IMR-90 (cell line): Measurements from ENCODE around the gene FALEC. TPM values are rescaled to one million over a fixed set of nuclear protein-coding genes. Genes with fewer than 3 reads are reported as not detected.
A peak's percentile ranks its signal among the peaks of the same experiment; 100 is the strongest.

Experiments used
- ATAC-seq: fragments of 200-7000 bp; cut with Tn5 transposase; 2 replicates; pipeline ENCODE4 v1.9.1; 2020; ENCODE audit warnings: low read depth, mild to moderate bottlenecking, moderate library complexity
- BruUV-seq: library from RNA; stranded (reverse); fragments of 400-500 nt; replicated peaks from 2 replicates; lab custom pipeline; 2021; lab: Mats Ljungman, UMichigan
- CTCF ChIA-PET: fragments of 300-600 bp; formaldehyde crosslinking; extraction: SDS; loops from one replicate; lab custom pipeline; 2021; ENCODE audit warnings: antibody characterized with exemption; lab: Yijun Ruan, JAX
- POLR2A ChIA-PET: fragments of 300-600 bp; sonication (Branson Sonifier 250); formaldehyde crosslinking; loops from one replicate; lab custom pipeline; 2022; ENCODE audit warnings: antibody characterized with exemption; ENCODE audit not compliant: unreplicated experiment; lab: Charles Lee
- DNase-seq: peaks from one replicate; pipeline ENCODE4 v3.0.0; 2013
- H2AFZ ChIP-seq: replicated peaks from 2 replicates; pipeline ENCODE3; 2013; ENCODE audit warnings: low read length, mild to moderate bottlenecking; ENCODE audit not compliant: poor library complexity
- H2AK5ac ChIP-seq: 2 replicates; pipeline ENCODE4 v1.6.1; 2013; ENCODE audit warnings: low read depth, low read length, inconsistent platforms
- H2AK9ac ChIP-seq: replicated peaks from 2 replicates; pipeline ENCODE3; 2013; ENCODE audit warnings: mild to moderate bottlenecking, low read depth, low read length, moderate library complexity; ENCODE audit not compliant: poor library complexity
- H2BK120ac ChIP-seq: 2 replicates; pipeline ENCODE4 v1.6.1; 2013; ENCODE audit warnings: low read depth, low read length, inconsistent platforms
- H2BK15ac ChIP-seq: 3 replicates; pipeline ENCODE4 v1.6.1; 2013; ENCODE audit warnings: low read depth, low read length, inconsistent platforms
- H2BK20ac ChIP-seq: 2 replicates; pipeline ENCODE4 v1.6.1; 2013; ENCODE audit warnings: low read depth, mild to moderate bottlenecking, inconsistent platforms, low read length, moderate library complexity
- H2BK5ac ChIP-seq: 2 replicates; pipeline ENCODE4 v1.6.1; 2013; ENCODE audit warnings: mild to moderate bottlenecking, low read depth, low read length, inconsistent platforms; ENCODE audit not compliant: poor library complexity, severe bottlenecking
- H3K14ac ChIP-seq: replicated peaks from 2 replicates; pipeline ENCODE4 v1.6.1; 2013; ENCODE audit warnings: low read depth, low read length, inconsistent platforms
- H3K18ac ChIP-seq: 2 replicates; pipeline ENCODE4 v1.6.1; 2013; ENCODE audit warnings: low read depth, low read length, control low read depth
- H3K23ac ChIP-seq: 2 replicates; pipeline ENCODE4 v1.6.1; 2013; ENCODE audit warnings: low read depth, low read length, inconsistent platforms
- H3K27ac ChIP-seq: 2 replicates; pipeline ENCODE4 v1.5.1; 2013; ENCODE audit warnings: mild to moderate bottlenecking, control low read depth, low read length; ENCODE audit not compliant: insufficient read depth
- H3K27me3 ChIP-seq: 2 replicates; pipeline ENCODE4 v1.6.1; 2013; ENCODE audit warnings: low read length; ENCODE audit not compliant: control insufficient read depth, insufficient read depth
- H3K36me3 ChIP-seq: 2 replicates; pipeline ENCODE4 v1.6.1; 2013; ENCODE audit warnings: low read length, mixed read lengths; ENCODE audit not compliant: control insufficient read depth, insufficient read depth
- H3K4ac ChIP-seq: 2 replicates; pipeline ENCODE4 v1.6.1; 2013; ENCODE audit warnings: low read depth, low read length, inconsistent platforms
- H3K4me1 ChIP-seq: 2 replicates; pipeline ENCODE4 v1.6.1; 2013; ENCODE audit warnings: low read length, mixed read lengths; ENCODE audit not compliant: control insufficient read depth, insufficient read depth
- H3K4me2 ChIP-seq: 2 replicates; pipeline ENCODE4 v1.6.1; 2013; ENCODE audit warnings: low read depth, mild to moderate bottlenecking, control low read depth, low read length, moderate library complexity
- H3K4me3 ChIP-seq: 2 replicates; pipeline ENCODE4 v1.5.1; 2013; ENCODE audit warnings: low read depth, mild to moderate bottlenecking, control low read depth, low read length, moderate library complexity; ENCODE audit not compliant: insufficient read depth
- H3K56ac ChIP-seq: 2 replicates; pipeline ENCODE4 v1.6.1; 2013; ENCODE audit warnings: low read length, inconsistent platforms; ENCODE audit not compliant: insufficient read depth; ENCODE audit errors: extremely low read depth
- H3K79me1 ChIP-seq, 2 experiments: 2 replicates each; pipeline ENCODE4 v1.6.1; 2013; ENCODE audit warnings: low read length in 2 of 2, inconsistent platforms in 1 of 2, low read depth in 1 of 2
- H3K9ac ChIP-seq: 2 replicates; pipeline ENCODE4 v1.6.1; 2013; ENCODE audit warnings: low read depth, low read length, control low read depth
- H3K9me1 ChIP-seq: 2 replicates; pipeline ENCODE4 v1.6.1; 2013; ENCODE audit warnings: low read length, inconsistent platforms; ENCODE audit not compliant: insufficient read depth
- H3K9me3 ChIP-seq: 2 replicates; pipeline ENCODE4 v1.6.1; 2013; ENCODE audit warnings: low read length; ENCODE audit not compliant: control insufficient read depth, insufficient read depth
- H4K20me1 ChIP-seq: 2 replicates; pipeline ENCODE4 v1.6.1; 2013; ENCODE audit warnings: low read length, inconsistent platforms; ENCODE audit not compliant: insufficient read depth
- H4K5ac ChIP-seq: 2 replicates; pipeline ENCODE4 v1.6.1; 2013; ENCODE audit warnings: mild to moderate bottlenecking, low read depth, low read length, control low read depth
- H4K8ac ChIP-seq, 2 experiments: 2 replicates each; pipeline ENCODE4 v1.6.1; 2013; ENCODE audit warnings: low read depth in 2 of 2, low read length in 2 of 2, control low read depth in 1 of 2, inconsistent platforms in 1 of 2
- H4K91ac ChIP-seq: 2 replicates; pipeline ENCODE4 v1.6.1; 2013; ENCODE audit warnings: low read depth, low read length, inconsistent platforms; ENCODE audit not compliant: insufficient read depth
- BHLHE40 ChIP-seq: fragments of 150-350 bp; IDR thresholded peaks from 2 replicates; pipeline ENCODE4 v1.6.1; 2016; ENCODE audit warnings: mild to moderate bottlenecking, low read depth, low read length
- CEBPB ChIP-seq: IDR thresholded peaks from 2 replicates; pipeline ENCODE4 v1.6.1; 2012; ENCODE audit warnings: low read depth, low read length, improper control_type of control experiment
- CHD1 ChIP-seq: IDR thresholded peaks from 2 replicates; pipeline ENCODE4 v1.6.1; 2012; ENCODE audit warnings: low read depth, low read length, improper control_type of control experiment
- FOS ChIP-seq: fragments of 150-350 bp; IDR thresholded peaks from 2 replicates; pipeline ENCODE4 v1.6.1; 2016; ENCODE audit warnings: low read depth, low read length
- MAFK ChIP-seq: IDR thresholded peaks from 2 replicates; pipeline ENCODE4 v1.6.1; 2012; ENCODE audit warnings: low read depth, low read length, improper control_type of control experiment
- MXI1 ChIP-seq: IDR thresholded peaks from 2 replicates; pipeline ENCODE4 v1.6.1; 2012; ENCODE audit warnings: low read depth, mild to moderate bottlenecking, low read length, moderate library complexity, borderline replicate concordance
- RAD21 ChIP-seq: IDR thresholded peaks from 2 replicates; pipeline ENCODE4 v1.6.1; 2012; ENCODE audit warnings: low read length, improper control_type of control experiment
- RFX5 ChIP-seq: IDR thresholded peaks from 2 replicates; pipeline ENCODE4 v1.8.0; 2012; ENCODE audit warnings: low read depth, mild to moderate bottlenecking, low read length, moderate library complexity
- SMC3 ChIP-seq: fragments of 150-350 bp; IDR thresholded peaks from 2 replicates; pipeline ENCODE4 v1.6.1; 2016; ENCODE audit warnings: low read depth, mild to moderate bottlenecking, antibody characterized with exemption, low read length, moderate library complexity
- WGBS, 2 experiments: methylation state at CpG; one replicate each; pipeline versions ENCODE4 v1.1.5 to v1.1.7; 2013; ENCODE audit warnings: missing lambda C conversion rate in 2 of 2; ENCODE audit not compliant: insufficient read length in 1 of 2; ENCODE audit errors: extremely low coverage in 2 of 2; 5-methylcytosine and 5-hydroxymethylcytosine counted together
- dilution Hi-C: fragments of 300-500 bp; cut with HindIII; formaldehyde crosslinking; loops from one replicate; pipeline ENCODE4 v1.14.3; 2018; ENCODE audit warnings: low sequenced_read_pairs; ENCODE audit not compliant: unreplicated experiment
- in situ Hi-C: fragments of 300-500 bp; cut with MboI; formaldehyde crosslinking; loops from 3 replicates; pipeline ENCODE4 v1.14.3; 2019; ENCODE audit warnings: low sequenced_read_pairs, inconsistent platforms, mixed read lengths
- intact Hi-C: fragments of 100-400 bp; cut with micrococcal nuclease; formaldehyde crosslinking; loops from 2 replicates; pipeline ENCODE4 v1.10.0; 2022
- polyA plus RNA-seq, 3 experiments: library from polyadenylated mRNA; depleted of rRNA; stranded (reverse); fragments of >200 nt; gene quantifications; 2 replicates each; pipeline ENCODE4 v1.2.3, GENCODE V29; 2012; ENCODE audit warnings: low replicate concordance in 1 of 3
- total RNA-seq: library from RNA; depleted of rRNA; stranded (reverse); fragments of >200 nt; gene quantifications from 2 replicates; pipeline ENCODE4 v1.2.3, GENCODE V29; 2012

Gene FALEC
- total and polyA plus RNA-seq, 2 of the 4 experiments (the other 2 are of a cell fraction), result not detected

DNA sequence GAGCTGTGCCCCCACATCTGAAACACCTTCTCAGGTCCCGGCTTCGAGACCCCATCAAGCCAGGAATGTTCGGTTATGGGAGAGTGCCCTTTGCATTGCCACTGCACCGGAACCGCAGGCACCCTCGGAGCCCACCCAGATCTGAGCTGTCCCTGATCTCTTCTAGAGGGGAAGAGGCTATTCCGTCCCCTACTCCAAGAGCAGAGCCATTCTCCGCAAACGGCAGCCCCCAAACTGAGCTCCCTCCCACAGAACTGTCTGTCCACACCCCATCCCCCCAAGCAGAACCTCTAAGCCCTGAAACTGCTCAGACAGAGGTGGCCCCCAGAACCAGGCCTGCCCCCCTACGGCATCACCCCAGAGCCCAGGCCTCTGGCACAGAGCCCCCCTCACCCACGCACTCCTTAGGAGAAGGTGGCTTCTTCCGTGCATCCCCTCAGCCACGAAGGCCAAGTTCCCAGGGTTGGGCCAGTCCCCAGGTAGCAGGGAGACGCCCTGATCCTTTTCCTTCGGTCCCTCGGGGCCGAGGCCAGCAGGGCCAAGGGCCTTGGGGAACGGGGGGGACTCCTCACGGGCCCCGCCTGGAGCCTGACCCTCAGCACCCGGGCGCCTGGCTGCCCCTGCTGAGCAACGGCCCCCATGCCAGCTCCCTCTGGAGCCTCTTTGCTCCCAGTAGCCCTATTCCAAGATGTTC is 38.0 kb downstream of the FALEC start:
- Histone ChIP-seq H3K56ac (no peak overlapping the region), H3K4me2 (no peak overlapping the region), H2BK120ac (no peak overlapping the region), H4K20me1 (no peaks in the 10 kb centered on the region; the same call in none of the 2 replicates), H3K18ac (no peak overlapping the region), H2AFZ (no peak overlapping the region), H4K5ac (peak overlapping the region; percentile 6; the same call in 1 of the 2 replicates), H3K14ac (no peak overlapping the region), H2AK9ac (peak overlapping the region; percentile 65), H3K9ac (0 out of 2 replicates have a peak overlapping the region, but pooled peaks have one; percentile 1), H3K36me3 (peaks cover 5% of the 10 kb centered on the region), H3K27ac (peak overlapping the region; percentile 72), H2BK5ac (no peak overlapping the region), H2AK5ac (peak overlapping the region; percentile 45; the same call in 1 of the 2 replicates), H3K4ac (peak overlapping the region; percentile 66; the same call in 1 of the 2 replicates), H3K27me3 (no peaks in the 10 kb centered on the region), H3K79me1 (peaks cover 3 to 54% of the 10 kb centered on the region in 2 experiments; a peak in 3 of 4 replicates), H3K9me3 (no peaks in the 10 kb centered on the region), H3K23ac (no peak overlapping the region), H2BK20ac (no peak overlapping the region), H3K4me3 (no peak overlapping the region), H3K9me1 (peaks cover 10% of the 10 kb centered on the region), H4K91ac (no peak overlapping the region), H3K4me1 (peaks cover 26% of the 10 kb centered on the region), H2BK15ac (no peak overlapping the region; the same call in 2 of the 3 replicates), H4K8ac (no peak overlapping the region)
- intact Hi-C loops (no loop called here), dilution Hi-C loops (no loop called here), in situ Hi-C loops (loop anchor here (10.0 kb wide), 1 partner anchor 289 kb away; the partner anchor contains the start of gene APH1A)
- ChIA-PET POLR2A (no interaction called here), CTCF (no interaction called here)
- TF ChIP-seq RFX5 (no peak), RAD21 (no peak), MAFK (no peak), CEBPB (no peak), CHD1 (no peak), SMC3 (no peak), FOS (no peak), MXI1 (no peak), BHLHE40 (no peak)
- 87% methylated on average over 11 of the region's 23 CpGs; no CpG with 5 or more reads in 1 of the 2 experiments for WGBS, 2 experiments
- ATAC-seq (no peak), DNase-seq (no peak)
- BruUV-seq, result no TSS peak
